Activated T-cell treated with anti-CD3 and anti-CD28 coated beads, Interleukin-2, amount 50 U/mL, for 72 hours (primary cell): ENCODE data around the gene ANAPC15. TPM values are rescaled to one million over a fixed set of nuclear protein-coding genes. Genes with fewer than 3 reads are reported as not detected.

Source experiments
- ATAC-seq, 2 donors: fragments of 150-1000 bp; cut with Tn5 transposase; replicated peaks in 1 of 2; 2 replicates each; pipeline ENCODE4 v1.10.0; 2021; ENCODE audit warnings: moderate library complexity in 2 of 2, mild to moderate bottlenecking in 1 of 2
- DNase-seq, 2 donors: peaks; one replicate each; pipeline ENCODE4 v3.0.0; 2021 to 2022; ENCODE audit warnings: mixed read lengths in 1 of 2
- H3K27ac Mint-ChIP-seq: one replicate; pipeline ENCODE4 v1.8.0; 2022; ENCODE audit warnings: mild to moderate bottlenecking, moderate library complexity, mixed read lengths
- H3K27me3 Mint-ChIP-seq: one replicate; pipeline ENCODE4 v1.8.0; 2022; ENCODE audit warnings: low read depth, mixed read lengths
- H3K36me3 Mint-ChIP-seq, 2 donors: one replicate each; pipeline ENCODE4 v1.8.0; 2022; ENCODE audit warnings: mixed read lengths in 2 of 2, mild to moderate bottlenecking in 1 of 2; ENCODE audit not compliant: insufficient read depth in 2 of 2
- H3K4me1 Mint-ChIP-seq: one replicate; pipeline ENCODE4 v1.8.0; 2022; ENCODE audit warnings: low read depth, mixed read lengths
- H3K4me3 Mint-ChIP-seq, 2 donors: one replicate each; pipeline ENCODE4 v1.8.0; 2022; ENCODE audit warnings: mild to moderate bottlenecking in 2 of 2, mixed read lengths in 2 of 2, moderate library complexity in 2 of 2
- H3K9me3 Mint-ChIP-seq, 2 donors: one replicate each; pipeline ENCODE4 v1.8.0; 2022; ENCODE audit warnings: mixed read lengths in 2 of 2
- total RNA-seq, 2 donors: library from RNA; stranded (reverse); gene quantifications; one replicate each; pipeline ENCODE4 v1.2.3, GENCODE V29; 2022

Gene ANAPC15
- total RNA-seq, 2 donors from 2014 or later = 63.8 to 79.8 TPM

DNA sequence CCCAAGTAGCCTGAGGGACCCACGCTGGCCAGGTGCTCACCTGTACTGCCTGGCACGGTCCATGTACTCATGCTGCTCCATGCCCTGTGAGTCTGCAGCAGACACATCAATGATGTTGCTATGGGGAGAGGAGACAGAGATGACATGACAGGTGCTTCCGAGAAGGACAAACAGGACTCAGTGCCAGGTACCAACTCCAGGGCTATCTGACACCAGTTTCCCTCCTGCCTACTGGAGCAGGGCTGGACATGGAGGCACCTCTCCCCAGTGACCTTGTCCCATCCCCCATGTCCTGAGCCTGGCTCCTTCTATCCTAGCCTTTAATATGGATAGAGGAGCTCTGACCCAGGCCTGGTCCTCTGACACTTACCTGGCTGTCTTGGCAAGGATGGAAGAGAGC, 13.8 kb downstream of the ANAPC15 start:
- no peak overlapping the region for H3K4me3 Mint-ChIP-seq
- H3K9me3 Mint-ChIP-seq = no peaks in the 10 kb centered on the region
- no peak for DNase-seq
- H3K4me1 Mint-ChIP-seq = peaks cover 32% of the 10 kb centered on the region
- peaks cover 4 to 8% of the 10 kb centered on the region in 2 donors for H3K36me3 Mint-ChIP-seq
- ATAC-seq = no peak
- H3K27me3 Mint-ChIP-seq = no peaks in the 10 kb centered on the region
- H3K27ac Mint-ChIP-seq = peak overlapping the region; percentile 45

DNA sequence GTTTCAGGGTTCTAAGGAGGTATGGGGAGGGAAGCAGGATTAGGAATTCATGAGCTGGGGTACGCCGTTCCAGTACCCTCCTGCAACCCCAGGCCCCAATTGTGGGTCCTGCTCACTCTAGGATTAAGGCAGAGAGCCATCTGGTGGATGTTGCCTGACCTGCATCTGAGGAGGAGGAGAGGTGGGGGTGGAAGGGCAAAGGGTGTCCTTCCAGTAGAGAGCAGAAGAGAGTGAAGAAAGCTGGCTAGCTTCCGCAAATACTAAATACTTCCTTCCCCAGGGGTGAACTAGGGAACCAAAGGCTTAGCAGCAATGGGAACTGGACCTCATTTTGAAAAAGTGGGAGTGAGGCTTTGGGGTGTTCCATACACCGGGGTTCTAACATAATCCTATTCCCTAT, 21.2 kb downstream of the ANAPC15 start:
- no peak overlapping the region for H3K27ac Mint-ChIP-seq

DNA sequence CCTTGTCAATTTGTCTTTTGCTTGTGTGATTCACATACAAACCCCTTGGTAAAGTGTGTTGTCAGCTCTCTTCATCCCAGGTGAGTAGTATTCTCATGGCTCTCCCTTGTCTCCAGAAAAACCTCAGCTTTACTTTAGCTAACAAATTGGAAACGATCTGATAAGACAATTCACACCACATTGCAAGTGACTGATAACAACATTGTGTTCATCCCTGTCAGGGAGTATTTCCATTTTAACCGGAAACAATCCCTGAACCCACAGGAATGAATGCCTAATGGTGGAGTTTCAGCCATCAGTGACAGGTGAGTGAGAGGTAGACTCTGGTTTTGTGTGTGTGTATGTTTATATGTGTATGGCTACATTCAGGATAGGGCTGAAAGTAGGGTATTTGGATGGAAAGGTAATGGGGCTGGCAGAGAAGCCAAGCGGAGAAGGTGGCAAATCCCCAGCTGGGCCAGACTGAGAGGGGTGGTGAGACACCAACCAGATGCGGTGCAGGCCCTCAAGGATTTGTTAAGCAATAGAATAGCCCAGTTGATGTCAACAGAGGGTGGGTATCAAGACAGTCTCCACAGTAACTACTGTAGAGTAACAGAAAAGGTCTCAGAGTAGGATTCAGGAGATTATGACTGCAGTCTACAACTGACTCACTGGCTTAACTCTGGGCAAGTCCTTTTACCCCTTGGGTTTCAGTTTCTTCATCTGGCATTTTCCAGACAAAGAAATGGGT, 24.3 kb downstream of the ANAPC15 start:
- Mint-ChIP-seq H3K27ac (peak overlapping the region; percentile 43), H3K27me3 (no peaks in the 10 kb centered on the region), H3K4me1 (peaks cover 13% of the 10 kb centered on the region), H3K4me3 (no peak overlapping the region), H3K9me3 (no peaks in the 10 kb centered on the region), H3K36me3 (peaks cover 0 to 3% of the 10 kb centered on the region in 2 donors)
- ATAC-seq = peak; percentile 42 to 75
- DNase-seq = no peak

More for the DNA sequence above, 21.2 kb downstream of the ANAPC15 start:
- Mint-ChIP-seq H3K4me1 (peaks cover 6% of the 10 kb centered on the region), H3K27me3 (no peaks in the 10 kb centered on the region), H3K36me3 (no peaks in the 10 kb centered on the region), H3K4me3 (no peak overlapping the region), H3K9me3 (no peaks in the 10 kb centered on the region)
- peak; percentile 78 to 86 for ATAC-seq
- DNase-seq = peak; percentile 58 to 70

DNA sequence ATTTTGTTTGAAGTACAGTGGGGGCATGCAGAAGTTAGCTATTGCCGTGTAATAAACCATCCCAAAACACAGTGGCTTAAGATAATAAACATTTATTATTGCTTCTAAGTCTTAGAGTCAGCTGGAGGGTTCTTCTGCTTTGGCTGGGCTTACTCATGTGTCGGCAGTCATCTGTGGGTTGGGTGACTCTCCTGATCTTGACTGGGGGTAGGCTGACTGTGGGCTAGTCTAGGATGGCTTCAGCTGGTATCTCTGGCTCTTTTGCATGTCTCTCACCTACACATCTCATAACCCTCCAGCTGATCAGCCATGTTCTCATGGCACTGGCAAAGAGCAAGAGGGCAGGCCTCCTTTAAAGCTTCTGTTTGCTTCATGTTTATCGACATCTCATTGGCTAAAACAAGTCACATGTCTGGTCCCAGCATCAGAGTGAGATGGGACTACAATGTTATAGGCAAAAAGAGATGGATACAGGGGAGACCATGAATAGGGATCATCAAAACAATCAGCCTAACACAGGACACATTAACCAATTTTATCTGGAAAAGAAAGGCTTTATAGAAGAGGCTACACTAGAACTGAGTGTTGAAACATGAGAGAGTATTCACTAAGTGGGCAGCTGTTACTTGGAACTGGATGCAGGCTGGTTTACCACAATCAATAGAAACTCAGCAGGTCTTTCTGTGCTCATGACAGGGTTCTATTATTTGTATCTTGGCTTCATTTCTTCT, 26.7 kb downstream of the ANAPC15 start:
- Mint-ChIP-seq H3K27ac (peak overlapping the region; percentile 36), H3K4me1 (peaks cover 24% of the 10 kb centered on the region)

GRCh38 chr11:72084965-72085364, 27.5 kb downstream of the ANAPC15 start:
- Mint-ChIP-seq H3K27me3 (no peaks in the 10 kb centered on the region), H3K4me1 (peaks cover 28% of the 10 kb centered on the region), H3K27ac (no peak overlapping the region), H3K9me3 (no peaks in the 10 kb centered on the region), H3K4me3 (no peak overlapping the region), H3K36me3 (peaks cover 0 to 3% of the 10 kb centered on the region in 2 donors)
- ATAC-seq (no peak), DNase-seq (no peak)

More for the DNA sequence above, 26.7 kb downstream of the ANAPC15 start:
- Mint-ChIP-seq H3K36me3 (peaks cover 0 to 3% of the 10 kb centered on the region in 2 donors), H3K4me3 (peak overlapping the region in 1 of 2 donors; percentile 12), H3K27me3 (no peaks in the 10 kb centered on the region), H3K9me3 (no peaks in the 10 kb centered on the region)
- ATAC-seq (peak in 1 of 2 donors; percentile 20), DNase-seq (no peak)

- ATAC-seq = no peak
- Mint-ChIP-seq H3K9me3 (no peaks in the 10 kb centered on the region), H3K27me3 (no peaks in the 10 kb centered on the region), H3K4me1 (peaks cover 26% of the 10 kb centered on the region), H3K27ac (no peak overlapping the region), H3K4me3 (no peak overlapping the region), H3K36me3 (peaks cover 0 to 3% of the 10 kb centered on the region in 2 donors)
- DNase-seq = no peak
These were observed 28.4 kb downstream of the ANAPC15 start for GRCh38 chr11:72084076-72084475.

DNA sequence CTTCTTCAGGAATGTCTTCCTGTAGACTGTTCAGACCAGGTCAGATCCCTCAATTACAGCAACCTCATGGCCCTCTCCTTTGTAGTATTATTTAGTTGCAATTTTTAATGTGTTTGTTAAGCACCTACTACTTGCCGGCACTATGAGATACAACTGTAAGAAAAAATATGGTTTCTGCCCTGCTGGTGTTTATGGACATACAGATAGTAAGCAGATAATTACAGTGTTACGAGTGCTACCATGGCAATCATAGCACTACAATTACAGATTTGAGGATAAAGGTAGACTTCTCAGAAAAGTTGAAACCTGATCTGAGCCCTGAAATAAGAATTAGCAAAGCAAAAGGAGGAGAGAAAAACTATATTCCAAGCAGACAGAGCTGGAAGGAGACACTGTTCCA, 29.1 kb downstream of the ANAPC15 start:
- DNase-seq (no peak), ATAC-seq (no peak)
- H3K4me1 Mint-ChIP-seq = peaks cover 27% of the 10 kb centered on the region
- no peaks in the 10 kb centered on the region for H3K27me3 Mint-ChIP-seq
- H3K9me3 Mint-ChIP-seq = no peaks in the 10 kb centered on the region
- no peak overlapping the region for H3K27ac Mint-ChIP-seq
- no peak overlapping the region for H3K4me3 Mint-ChIP-seq
- peaks cover 0 to 3% of the 10 kb centered on the region in 2 donors for H3K36me3 Mint-ChIP-seq

DNA sequence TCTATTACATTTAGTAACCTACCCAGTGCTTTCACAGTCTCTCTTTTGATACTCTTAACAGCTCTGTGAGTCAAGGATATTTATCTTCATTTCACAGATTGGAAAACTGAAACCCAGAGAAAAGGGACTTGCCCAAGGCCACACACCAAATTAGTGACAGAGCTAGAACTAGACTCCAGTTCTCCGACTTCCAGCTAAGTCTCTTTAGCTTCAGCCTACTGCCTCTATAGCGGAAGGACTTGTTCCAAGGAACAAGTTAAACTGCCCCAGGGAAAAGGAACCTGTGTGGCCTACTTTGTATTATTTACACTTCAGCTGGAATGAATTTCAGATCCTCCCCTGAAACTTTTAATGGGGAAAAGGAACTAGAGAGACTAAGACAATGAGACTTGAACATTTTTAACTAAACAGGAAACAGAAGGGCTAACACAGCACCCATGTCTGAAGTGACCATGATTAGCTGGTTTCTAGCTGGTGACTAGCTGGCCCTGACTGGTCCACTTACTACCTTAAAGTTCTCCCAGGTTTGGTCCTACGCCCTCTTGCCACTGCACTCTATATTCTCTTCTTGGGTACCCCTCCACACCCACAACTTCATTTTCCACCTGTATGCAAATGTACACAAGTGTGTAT, 30.6 kb downstream of the ANAPC15 start:
- Mint-ChIP-seq H3K36me3 (peaks cover 0 to 3% of the 10 kb centered on the region in 2 donors), H3K9me3 (no peaks in the 10 kb centered on the region), H3K4me3 (peak overlapping the region; percentile 99), H3K27ac (peak overlapping the region; percentile 77), H3K27me3 (no peaks in the 10 kb centered on the region), H3K4me1 (peaks cover 36% of the 10 kb centered on the region)
- no peak for ATAC-seq
- no peak for DNase-seq

DNA sequence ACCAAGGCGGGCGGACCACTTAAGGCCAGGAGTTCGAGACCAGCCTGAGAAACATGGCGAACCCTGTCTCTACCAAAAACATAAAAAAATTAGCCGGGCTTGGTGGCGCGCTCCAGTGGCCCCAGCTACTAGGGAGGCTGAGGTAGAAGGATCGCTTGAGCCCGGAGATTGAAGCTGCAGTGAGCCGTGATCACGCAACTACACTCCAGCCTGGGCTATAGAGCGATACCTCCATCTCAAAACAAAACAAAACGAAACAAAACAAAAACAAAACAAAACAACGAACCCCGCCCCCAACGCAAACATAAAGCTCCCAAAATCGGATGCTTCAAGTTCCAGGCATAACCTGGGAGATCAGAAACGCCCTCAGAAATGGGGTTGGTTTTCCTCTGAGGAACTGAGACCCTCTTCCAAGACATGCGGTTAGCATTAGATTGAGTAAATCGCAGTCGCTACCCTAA, 31.3 kb downstream of the ANAPC15 start:
- Mint-ChIP-seq H3K36me3 (peaks cover 0 to 3% of the 10 kb centered on the region in 2 donors), H3K4me1 (peaks cover 37% of the 10 kb centered on the region), H3K4me3 (peak overlapping the region; percentile 99), H3K9me3 (no peaks in the 10 kb centered on the region), H3K27ac (peak overlapping the region; percentile 89), H3K27me3 (no peaks in the 10 kb centered on the region)
- ATAC-seq = no peak
- no peak for DNase-seq

- no peaks in the 10 kb centered on the region for H3K9me3 Mint-ChIP-seq
- H3K36me3 Mint-ChIP-seq = peaks cover 1% of the 10 kb centered on the region in 2 donors
- peak within 1 kb of the TSS; percentile 89 for H3K27ac Mint-ChIP-seq
- no peaks in the 10 kb centered on the region for H3K27me3 Mint-ChIP-seq
- DNase-seq (peak; percentile 98 to 99), ATAC-seq (peak; percentile 95)
- H3K4me1 Mint-ChIP-seq = peaks cover 36% of the 10 kb centered on the region
- peak within 1 kb of the TSS; percentile 99 for H3K4me3 Mint-ChIP-seq
These were observed 31.9 kb downstream of the ANAPC15 start, which contains the start of the genes LRRC51 and NUMA1 for GRCh38 chr11:72080326-72081183. TSS of gene LRRC51 (plus strand) at chr11:72080850. CDS start at chr11:72089084, 8,234 bp downstream. TSS of gene NUMA1 (minus strand) at chr11:72080542. CDS start at chr11:72035943, 44,599 bp downstream.

- Mint-ChIP-seq H3K4me3 (peak overlapping the region; percentile 99), H3K36me3 (peaks cover 1 to 2% of the 10 kb centered on the region in 2 donors), H3K4me1 (peaks cover 36% of the 10 kb centered on the region), H3K27me3 (no peaks in the 10 kb centered on the region), H3K27ac (peak overlapping the region; percentile 89), H3K9me3 (no peaks in the 10 kb centered on the region)
- ATAC-seq (peak; percentile 45 to 52), DNase-seq (no peak)
These were observed 32.6 kb downstream of the ANAPC15 start for GRCh38 chr11:72079819-72080325.

DNA sequence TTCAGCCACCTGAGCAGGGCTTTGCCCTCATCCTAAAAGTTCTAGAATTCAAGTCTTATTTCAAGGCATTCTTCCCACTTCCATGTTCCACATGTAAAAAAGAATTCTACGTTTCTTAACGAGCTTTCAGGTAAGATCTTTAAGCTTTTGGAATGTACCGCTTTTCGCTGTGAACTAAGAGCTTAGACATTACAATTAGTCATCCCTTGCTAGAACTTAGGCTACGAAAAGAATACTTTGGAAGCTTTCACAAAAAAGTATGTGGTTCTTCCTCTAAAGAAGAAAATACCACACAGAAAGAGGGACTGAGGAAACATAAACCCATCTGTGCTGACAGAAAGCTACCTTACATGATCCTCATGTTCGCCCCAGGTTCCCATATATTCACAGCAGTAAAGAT, 34.0 kb downstream of the ANAPC15 start:
- no peak for DNase-seq
- H3K27ac Mint-ChIP-seq = peak overlapping the region; percentile 24
- H3K9me3 Mint-ChIP-seq = no peaks in the 10 kb centered on the region
- peak overlapping the region; percentile 99 for H3K4me3 Mint-ChIP-seq
- H3K27me3 Mint-ChIP-seq = no peaks in the 10 kb centered on the region
- ATAC-seq = no peak
- H3K4me1 Mint-ChIP-seq = peaks cover 41% of the 10 kb centered on the region
- H3K36me3 Mint-ChIP-seq = peaks cover 2 to 7% of the 10 kb centered on the region in 2 donors
